Tibial nerve (tissue), 3 donors: ENCODE measurements around the gene TRPM1.

Source experiments
- CTCF ChIP-seq, 5 experiments: fragments of 200-600 bp in 3 of 5; fragments of 450-650 bp in 2 of 5; sonication (generic) in 3 of 5; IDR thresholded peaks; one replicate each; pipeline ENCODE4 v1.5.1; 2016 to 2019; ENCODE audit warnings: antibody characterized with exemption in 5 of 5, mild to moderate bottlenecking in 3 of 5, moderate library complexity in 2 of 5
- POLR2A ChIP-seq, 2 donors: fragments of 450-650 bp; IDR thresholded peaks; one replicate each; pipeline ENCODE4 v1.6.1; 2017; ENCODE audit warnings: antibody characterized with exemption in 2 of 2, mild to moderate bottlenecking in 2 of 2, moderate library complexity in 2 of 2

GRCh38 chr15:31025996-31026395, 75.5 kb downstream of the TRPM1 start:
- TF ChIP-seq POLR2A (IDR thresholded peaks at IDR 0.05) (no peak), CTCF (IDR thresholded peaks at IDR 0.05) (no peak)
